IMR-90 (cell line): ENCODE measurements around the gene HNRNPA3. TPM values are rescaled to one million over a fixed set of nuclear protein-coding genes. Genes with fewer than 3 reads are reported as not detected.
A peak's percentile ranks its signal among the peaks of the same experiment; 100 is the strongest.

Experiments
- ATAC-seq: fragments of 200-7000 bp; cut with Tn5 transposase; 2 replicates; pipeline ENCODE4 v1.9.1; 2020; ENCODE audit warnings: low read depth, mild to moderate bottlenecking, moderate library complexity
- BruUV-seq: library from RNA; stranded (reverse); fragments of 400-500 nt; replicated peaks from 2 replicates; lab custom pipeline; 2021; lab: Mats Ljungman, UMichigan
- CTCF ChIA-PET: fragments of 300-600 bp; formaldehyde crosslinking; extraction: SDS; loops from one replicate; lab custom pipeline; 2021; ENCODE audit warnings: antibody characterized with exemption; lab: Yijun Ruan, JAX
- POLR2A ChIA-PET: fragments of 300-600 bp; sonication (Branson Sonifier 250); formaldehyde crosslinking; loops from one replicate; lab custom pipeline; 2022; ENCODE audit warnings: antibody characterized with exemption; ENCODE audit not compliant: unreplicated experiment; lab: Charles Lee
- DNase-seq: peaks from one replicate; pipeline ENCODE4 v3.0.0; 2013
- H2AFZ ChIP-seq: replicated peaks from 2 replicates; pipeline ENCODE3; 2013; ENCODE audit warnings: low read length, mild to moderate bottlenecking; ENCODE audit not compliant: poor library complexity
- H2AK5ac ChIP-seq: 2 replicates; pipeline ENCODE4 v1.6.1; 2013; ENCODE audit warnings: low read depth, low read length, inconsistent platforms
- H2AK9ac ChIP-seq: replicated peaks from 2 replicates; pipeline ENCODE3; 2013; ENCODE audit warnings: mild to moderate bottlenecking, low read depth, low read length, moderate library complexity; ENCODE audit not compliant: poor library complexity
- H2BK120ac ChIP-seq: 2 replicates; pipeline ENCODE4 v1.6.1; 2013; ENCODE audit warnings: low read depth, low read length, inconsistent platforms
- H2BK15ac ChIP-seq: 3 replicates; pipeline ENCODE4 v1.6.1; 2013; ENCODE audit warnings: low read depth, low read length, inconsistent platforms
- H2BK20ac ChIP-seq: 2 replicates; pipeline ENCODE4 v1.6.1; 2013; ENCODE audit warnings: low read depth, mild to moderate bottlenecking, inconsistent platforms, low read length, moderate library complexity
- H2BK5ac ChIP-seq: 2 replicates; pipeline ENCODE4 v1.6.1; 2013; ENCODE audit warnings: mild to moderate bottlenecking, low read depth, low read length, inconsistent platforms; ENCODE audit not compliant: poor library complexity, severe bottlenecking
- H3K14ac ChIP-seq: replicated peaks from 2 replicates; pipeline ENCODE4 v1.6.1; 2013; ENCODE audit warnings: low read depth, low read length, inconsistent platforms
- H3K18ac ChIP-seq: 2 replicates; pipeline ENCODE4 v1.6.1; 2013; ENCODE audit warnings: low read depth, low read length, control low read depth
- H3K23ac ChIP-seq: 2 replicates; pipeline ENCODE4 v1.6.1; 2013; ENCODE audit warnings: low read depth, low read length, inconsistent platforms
- H3K27ac ChIP-seq: 2 replicates; pipeline ENCODE4 v1.5.1; 2013; ENCODE audit warnings: mild to moderate bottlenecking, control low read depth, low read length; ENCODE audit not compliant: insufficient read depth
- H3K27me3 ChIP-seq: 2 replicates; pipeline ENCODE4 v1.6.1; 2013; ENCODE audit warnings: low read length; ENCODE audit not compliant: control insufficient read depth, insufficient read depth
- H3K36me3 ChIP-seq: 2 replicates; pipeline ENCODE4 v1.6.1; 2013; ENCODE audit warnings: low read length, mixed read lengths; ENCODE audit not compliant: control insufficient read depth, insufficient read depth
- H3K4ac ChIP-seq: 2 replicates; pipeline ENCODE4 v1.6.1; 2013; ENCODE audit warnings: low read depth, low read length, inconsistent platforms
- H3K4me1 ChIP-seq: 2 replicates; pipeline ENCODE4 v1.6.1; 2013; ENCODE audit warnings: low read length, mixed read lengths; ENCODE audit not compliant: control insufficient read depth, insufficient read depth
- H3K4me2 ChIP-seq: 2 replicates; pipeline ENCODE4 v1.6.1; 2013; ENCODE audit warnings: low read depth, mild to moderate bottlenecking, control low read depth, low read length, moderate library complexity
- H3K4me3 ChIP-seq: 2 replicates; pipeline ENCODE4 v1.5.1; 2013; ENCODE audit warnings: low read depth, mild to moderate bottlenecking, control low read depth, low read length, moderate library complexity; ENCODE audit not compliant: insufficient read depth
- H3K56ac ChIP-seq: 2 replicates; pipeline ENCODE4 v1.6.1; 2013; ENCODE audit warnings: low read length, inconsistent platforms; ENCODE audit not compliant: insufficient read depth; ENCODE audit errors: extremely low read depth
- H3K79me1 ChIP-seq, 2 experiments: 2 replicates each; pipeline ENCODE4 v1.6.1; 2013; ENCODE audit warnings: low read length in 2 of 2, inconsistent platforms in 1 of 2, low read depth in 1 of 2
- H3K9ac ChIP-seq: 2 replicates; pipeline ENCODE4 v1.6.1; 2013; ENCODE audit warnings: low read depth, low read length, control low read depth
- H3K9me1 ChIP-seq: 2 replicates; pipeline ENCODE4 v1.6.1; 2013; ENCODE audit warnings: low read length, inconsistent platforms; ENCODE audit not compliant: insufficient read depth
- H3K9me3 ChIP-seq: 2 replicates; pipeline ENCODE4 v1.6.1; 2013; ENCODE audit warnings: low read length; ENCODE audit not compliant: control insufficient read depth, insufficient read depth
- H4K20me1 ChIP-seq: 2 replicates; pipeline ENCODE4 v1.6.1; 2013; ENCODE audit warnings: low read length, inconsistent platforms; ENCODE audit not compliant: insufficient read depth
- H4K5ac ChIP-seq: 2 replicates; pipeline ENCODE4 v1.6.1; 2013; ENCODE audit warnings: mild to moderate bottlenecking, low read depth, low read length, control low read depth
- H4K8ac ChIP-seq, 2 experiments: 2 replicates each; pipeline ENCODE4 v1.6.1; 2013; ENCODE audit warnings: low read depth in 2 of 2, low read length in 2 of 2, control low read depth in 1 of 2, inconsistent platforms in 1 of 2
- H4K91ac ChIP-seq: 2 replicates; pipeline ENCODE4 v1.6.1; 2013; ENCODE audit warnings: low read depth, low read length, inconsistent platforms; ENCODE audit not compliant: insufficient read depth
- CEBPB ChIP-seq: IDR thresholded peaks from 2 replicates; pipeline ENCODE4 v1.6.1; 2012; ENCODE audit warnings: low read depth, low read length, improper control_type of control experiment
- CHD1 ChIP-seq: IDR thresholded peaks from 2 replicates; pipeline ENCODE4 v1.6.1; 2012; ENCODE audit warnings: low read depth, low read length, improper control_type of control experiment
- FOS ChIP-seq: fragments of 150-350 bp; IDR thresholded peaks from 2 replicates; pipeline ENCODE4 v1.6.1; 2016; ENCODE audit warnings: low read depth, low read length
- MAFK ChIP-seq: IDR thresholded peaks from 2 replicates; pipeline ENCODE4 v1.6.1; 2012; ENCODE audit warnings: low read depth, low read length, improper control_type of control experiment
- NFE2L2 ChIP-seq: fragments of 150-350 bp; IDR thresholded peaks from 2 replicates; pipeline ENCODE4 v1.6.1; 2016; ENCODE audit warnings: low read depth, mild to moderate bottlenecking, low read length
- POLR2A ChIP-seq: IDR thresholded peaks from 2 replicates; pipeline ENCODE4 v1.6.1; 2012; ENCODE audit warnings: mild to moderate bottlenecking, low read depth, low read length
- RAD21 ChIP-seq: IDR thresholded peaks from 2 replicates; pipeline ENCODE4 v1.6.1; 2012; ENCODE audit warnings: low read length, improper control_type of control experiment
- RFX5 ChIP-seq: IDR thresholded peaks from 2 replicates; pipeline ENCODE4 v1.8.0; 2012; ENCODE audit warnings: low read depth, mild to moderate bottlenecking, low read length, moderate library complexity
- SMC3 ChIP-seq: fragments of 150-350 bp; IDR thresholded peaks from 2 replicates; pipeline ENCODE4 v1.6.1; 2016; ENCODE audit warnings: low read depth, mild to moderate bottlenecking, antibody characterized with exemption, low read length, moderate library complexity
- USF2 ChIP-seq: fragments of 150-350 bp; IDR thresholded peaks from 2 replicates; pipeline ENCODE4 v1.6.1; 2017; ENCODE audit warnings: mild to moderate bottlenecking, antibody characterized with exemption, low read length, low read depth
- WGBS, 2 experiments: methylation state at CpG; one replicate each; pipeline versions ENCODE4 v1.1.5 to v1.1.7; 2013; ENCODE audit warnings: missing lambda C conversion rate in 2 of 2; ENCODE audit not compliant: insufficient read length in 1 of 2; ENCODE audit errors: extremely low coverage in 2 of 2; 5-methylcytosine and 5-hydroxymethylcytosine counted together
- dilution Hi-C: fragments of 300-500 bp; cut with HindIII; formaldehyde crosslinking; loops from one replicate; pipeline ENCODE4 v1.14.3; 2018; ENCODE audit warnings: low sequenced_read_pairs; ENCODE audit not compliant: unreplicated experiment
- in situ Hi-C: fragments of 300-500 bp; cut with MboI; formaldehyde crosslinking; loops from 3 replicates; pipeline ENCODE4 v1.14.3; 2019; ENCODE audit warnings: low sequenced_read_pairs, inconsistent platforms, mixed read lengths
- intact Hi-C: fragments of 100-400 bp; cut with micrococcal nuclease; formaldehyde crosslinking; loops from 2 replicates; pipeline ENCODE4 v1.10.0; 2022
- polyA plus RNA-seq, 3 experiments: library from polyadenylated mRNA; depleted of rRNA; stranded (reverse); fragments of >200 nt; gene quantifications; 2 replicates each; pipeline ENCODE4 v1.2.3, GENCODE V29; 2012; ENCODE audit warnings: low replicate concordance in 1 of 3
- total RNA-seq: library from RNA; depleted of rRNA; stranded (reverse); fragments of >200 nt; gene quantifications from 2 replicates; pipeline ENCODE4 v1.2.3, GENCODE V29; 2012

The HNRNPA3 gene
- total and polyA plus RNA-seq, 2 of the 4 experiments (the other 2 are of a cell fraction), result 18.6 to 111 TPM

- H3K14ac ChIP-seq, result peak overlapping the region; percentile 89
- peak overlapping the region; percentile 50 for H2AFZ ChIP-seq
- H2AK9ac ChIP-seq, result peak overlapping the region; percentile 43
- peak overlapping the region; percentile 64; the same call in 2 of the 3 replicates for H2BK15ac ChIP-seq
- TF ChIP-seq MAFK (no peak), CHD1 (no peak), SMC3 (no peak), NFE2L2 (no peak), USF2 (no peak), CEBPB (no peak), FOS (no peak), RAD21 (no peak), RFX5 (no peak), POLR2A (no peak)
- H3K4me2 ChIP-seq, result no peak overlapping the region
- H3K4me3 ChIP-seq, result no peak overlapping the region
- H3K9me1 ChIP-seq, result peaks cover 11% of the 10 kb centered on the region; the same call in 1 of the 2 replicates
- peak overlapping the region; percentile 92 for H4K91ac ChIP-seq
- ChIA-PET CTCF (interaction anchor here (0.6 to 1.5 kb wide), 5 partner anchors 85 to 1330 kb away, joined by 3 to 8 read pairs (median 4); no protein-coding TSS in a partner anchor), POLR2A (no interaction called here)
- peak overlapping the region; percentile 89 for H2BK5ac ChIP-seq
- H4K8ac ChIP-seq, result peak overlapping the region; percentile 46 to 91; a peak in 3 of 4 replicates
- H3K79me1 ChIP-seq, result peaks cover 3 to 11% of the 10 kb centered on the region in 2 experiments; a peak in 3 of 4 replicates
- no peak for ATAC-seq
- peak overlapping the region; percentile 39 for H3K27ac ChIP-seq
- H3K4ac ChIP-seq, result peak overlapping the region; percentile 75
- dilution Hi-C loops (no loop called here), in situ Hi-C loops (loop anchor here (5.0 to 10.0 kb wide), 4 partner anchors 157 to 585 kb away; no protein-coding TSS in a partner anchor), intact Hi-C loops (no loop called here)
- H4K20me1 ChIP-seq, result no peaks in the 10 kb centered on the region
- H3K23ac ChIP-seq, result peak overlapping the region; percentile 84
- H2AK5ac ChIP-seq, result peak overlapping the region; percentile 72
- peak overlapping the region; percentile 99 for H4K5ac ChIP-seq
- no peak for DNase-seq
- peak overlapping the region; percentile 27; the same call in 1 of the 2 replicates for H3K56ac ChIP-seq
- H3K27me3 ChIP-seq, result no peaks in the 10 kb centered on the region
- peak overlapping the region; percentile 80 for H3K18ac ChIP-seq
- peak overlapping the region; percentile 88 for H2BK20ac ChIP-seq
- peaks cover 15% of the 10 kb centered on the region for H3K4me1 ChIP-seq
- no peaks in the 10 kb centered on the region for H3K36me3 ChIP-seq
- BruUV-seq, result no TSS peak
- no peaks in the 10 kb centered on the region for H3K9me3 ChIP-seq
- no peak overlapping the region for H3K9ac ChIP-seq
- 83% methylated on average over 2 of the region's 7 CpGs; no CpG with 5 or more reads in 1 of the 2 experiments for WGBS, 2 experiments
- H2BK120ac ChIP-seq, result peak overlapping the region; percentile 85
Measured at GRCh38 chr2:177169810-177170514, 42.6 kb upstream of the HNRNPA3 start.
